SU-DHL-6 (cell line): Measurements from ENCODE around the gene SDK1.

Source experiments
- H2AFZ ChIP-seq: fragments of 200-600 bp; sonication (generic); 2 replicates; pipeline ENCODE4 v1.6.1; 2014; ENCODE audit warnings: low read depth, mild to moderate bottlenecking, moderate library complexity, mixed read lengths, antibody characterized with exemption, low read length; ENCODE audit not compliant: severe bottlenecking
- H3F3A ChIP-seq: fragments of 200-600 bp; shearing (Covaris generic); 2 replicates; pipeline ENCODE4 v1.6.0; 2016; ENCODE audit warnings: antibody characterized with exemption, mild to moderate bottlenecking; ENCODE audit not compliant: insufficient read depth
- H3K27ac ChIP-seq: fragments of 200-600 bp; sonication (generic); 2 replicates; pipeline ENCODE4 v1.5.1; 2016; ENCODE audit warnings: low read depth, mild to moderate bottlenecking, low read length, moderate library complexity, mixed read lengths
- H3K27me3 ChIP-seq: fragments of 200-600 bp; sonication (generic), shearing (Covaris generic); 2 replicates; pipeline ENCODE4 v1.6.0; 2014; ENCODE audit warnings: mild to moderate bottlenecking, low read length
- H3K36me3 ChIP-seq: fragments of 200-600 bp; sonication (generic); 2 replicates; pipeline ENCODE4 v1.6.1; 2014; ENCODE audit warnings: mild to moderate bottlenecking, low read length, mixed read lengths
- H3K4me2 ChIP-seq: fragments of 300-600, 200-600 bp; shearing (Covaris generic), sonication (generic); 2 replicates; pipeline ENCODE4 v1.6.0; 2014; ENCODE audit warnings: low read length, low read depth, mild to moderate bottlenecking; ENCODE audit not compliant: poor library complexity, severe bottlenecking
- H3K4me3 ChIP-seq: fragments of 200-600 bp; sonication (generic); 2 replicates; pipeline ENCODE4 v1.5.1; 2014; ENCODE audit warnings: antibody characterized with exemption, low read length, mild to moderate bottlenecking, mixed read lengths; ENCODE audit not compliant: insufficient read depth, poor library complexity, severe bottlenecking
- H3K79me2 ChIP-seq: fragments of 200-600 bp; sonication (generic); 2 replicates; pipeline ENCODE4 v1.6.1; 2014; ENCODE audit warnings: mild to moderate bottlenecking, low read length, moderate library complexity; ENCODE audit not compliant: insufficient read depth
- H3K9ac ChIP-seq: fragments of 200-600 bp; sonication (generic); 2 replicates; pipeline ENCODE4 v1.7.0; 2014; ENCODE audit warnings: mild to moderate bottlenecking, low read length
- H3K9me2 ChIP-seq: fragments of 200-600 bp; sonication (generic); replicated peaks from 2 replicates; pipeline ENCODE4 v1.6.1; 2014; ENCODE audit warnings: low read length; ENCODE audit not compliant: insufficient read depth
- H3K9me3 ChIP-seq: fragments of 200-600 bp; sonication (generic); 2 replicates; pipeline ENCODE4 v1.6.1; 2014; ENCODE audit warnings: low read length, mixed read lengths; ENCODE audit not compliant: insufficient read depth
- H4K20me1 ChIP-seq: fragments of 200-600 bp; sonication (generic); 2 replicates; pipeline ENCODE4 v1.6.1; 2014; ENCODE audit warnings: low read depth, mild to moderate bottlenecking, antibody characterized with exemption, low read length, moderate library complexity, mixed read lengths
- CTCF ChIP-seq: fragments of 200-600 bp; sonication (generic); IDR thresholded peaks from one replicate; pipeline ENCODE4 v1.5.1; 2017; ENCODE audit warnings: antibody characterized with exemption, mild to moderate bottlenecking, low read length, moderate library complexity; ENCODE audit not compliant: insufficient read depth, poor library complexity, severe bottlenecking
- EZH2phosphoT487 ChIP-seq: fragments of 200-600 bp; sonication (generic), shearing (Covaris generic); conservative IDR thresholded peaks from 2 replicates; pipeline ENCODE4 v1.6.1; 2018; ENCODE audit warnings: mild to moderate bottlenecking, antibody characterized with exemption, low read length, moderate library complexity, mixed read lengths

SDK1 gene

GRCh38 chr7:3380886-3381685, 80.0 kb downstream of the SDK1 start:
- no peaks in the 10 kb centered on the region for H3K9me3 ChIP-seq
- no peaks in the 10 kb centered on the region for H3K36me3 ChIP-seq
- no peaks in the 10 kb centered on the region for H4K20me1 ChIP-seq
- no peaks in the 10 kb centered on the region for H3K9me2 ChIP-seq
- no peaks in the 10 kb centered on the region for H3K79me2 ChIP-seq
- no peak overlapping the region for H3K4me3 ChIP-seq
- H2AFZ ChIP-seq: no peak overlapping the region
- no peak overlapping the region for H3K9ac ChIP-seq
- no peaks in the 10 kb centered on the region for H3K27me3 ChIP-seq
- TF ChIP-seq EZH2phosphoT487 (no peak), CTCF (no peak)
- no peak overlapping the region for H3K4me2 ChIP-seq
- H3K27ac ChIP-seq: no peak overlapping the region
- H3F3A ChIP-seq: no peaks in the 10 kb centered on the region

GRCh38 chr7:3386423-3387190, 85.6 kb downstream of the SDK1 start:
- no peak overlapping the region for H3K4me2 ChIP-seq
- H4K20me1 ChIP-seq: no peaks in the 10 kb centered on the region
- no peak overlapping the region for H3K4me3 ChIP-seq
- no peak overlapping the region for H3K9ac ChIP-seq
- H3K36me3 ChIP-seq: no peaks in the 10 kb centered on the region
- no peaks in the 10 kb centered on the region for H3F3A ChIP-seq
- H3K27ac ChIP-seq: no peak overlapping the region
- H2AFZ ChIP-seq: no peak overlapping the region
- no peaks in the 10 kb centered on the region for H3K9me2 ChIP-seq
- TF ChIP-seq EZH2phosphoT487 (no peak), CTCF (no peak)
- H3K27me3 ChIP-seq: no peaks in the 10 kb centered on the region
- H3K9me3 ChIP-seq: no peaks in the 10 kb centered on the region
- H3K79me2 ChIP-seq: no peaks in the 10 kb centered on the region

- H3K36me3 ChIP-seq: peaks cover 3% of the 10 kb centered on the region; the same call in 1 of the 2 replicates
- H3K9ac ChIP-seq: no peak overlapping the region
- no peaks in the 10 kb centered on the region for H3F3A ChIP-seq
- no peaks in the 10 kb centered on the region for H4K20me1 ChIP-seq
- H2AFZ ChIP-seq: no peak overlapping the region
- H3K9me3 ChIP-seq: peaks cover 14% of the 10 kb centered on the region; the same call in 1 of the 2 replicates
- H3K27ac ChIP-seq: no peak overlapping the region
- no peak overlapping the region for H3K4me2 ChIP-seq
- H3K27me3 ChIP-seq: peaks cover 3% of the 10 kb centered on the region; the same call in 1 of the 2 replicates
- no peaks in the 10 kb centered on the region for H3K9me2 ChIP-seq
- no peaks in the 10 kb centered on the region for H3K79me2 ChIP-seq
- no peak for TF ChIP-seq EZH2phosphoT487
- no peak for TF ChIP-seq CTCF
- H3K4me3 ChIP-seq: no peak overlapping the region
Measured at GRCh38 chr7:3393862-3394261, 92.8 kb downstream of the SDK1 start.
